Measurements from ENCODE around the gene KYNU. TPM values are rescaled to one million over a fixed set of nuclear protein-coding genes. Genes with fewer than 3 reads are reported as not detected.
"Not testable (repeated sequence)": the region's sequence is repeated elsewhere in the genome, so short reads cannot be mapped to it uniquely, and the experiment has no call there.

The KYNU gene
- total RNA-seq, 1 donor from 2014 or later: 6.0 TPM

- ATAC-seq; intact Hi-C loops (cut with DNase I); DNase-seq (ENCODE audit: low spot score): not testable (repeated sequence)
Measured at GRCh38 chr2:142869065-142869460, 8.4 kb upstream of the KYNU start.

- intact Hi-C loops (cut with DNase I): no loop called here
Measured at GRCh38 chr2:142869461-142870106, 7.9 kb upstream of the KYNU start.

GRCh38 chr2:142870526-142870925, 6.9 kb upstream of the KYNU start:
- DNase-seq (ENCODE audit: low spot score) (no peak), ATAC-seq (no peak)
- intact Hi-C loops (cut with DNase I): no loop called here

More at GRCh38 chr2:142869461-142870106, 7.9 kb upstream of the KYNU start:
- DNase-seq (ENCODE audit: low spot score) (no peak), ATAC-seq (no peak)

GRCh38 chr2:142871396-142871795, 6.1 kb upstream of the KYNU start:
- intact Hi-C loops (cut with DNase I): no loop called here
- ATAC-seq: no peak

GRCh38 chr2:142872882-142873724, 4.4 kb upstream of the KYNU start:
- ATAC-seq: no peak
- intact Hi-C loops (cut with DNase I): no loop called here
- no peak for DNase-seq (ENCODE audit: low spot score)

More at GRCh38 chr2:142871396-142871795, 6.1 kb upstream of the KYNU start:
- DNase-seq (ENCODE audit: low spot score): no peak

- intact Hi-C loops (cut with DNase I): no loop called here
- DNase-seq (ENCODE audit: low spot score): no peak
Measured at GRCh38 chr2:142873831-142874287, 3.6 kb upstream of the KYNU start.

GRCh38 chr2:142874293-142874814, 3.1 kb upstream of the KYNU start:
- intact Hi-C loops (cut with DNase I): no loop called here
- ATAC-seq (peak; percentile 81), DNase-seq (ENCODE audit: low spot score) (no peak)

More at GRCh38 chr2:142873831-142874287, 3.6 kb upstream of the KYNU start:
- no peak for ATAC-seq

GRCh38 chr2:142875010-142875409, 2.5 kb upstream of the KYNU start:
- intact Hi-C loops (cut with DNase I): no loop called here
- no peak for ATAC-seq
- DNase-seq (ENCODE audit: low spot score): no peak

GRCh38 chr2:142875652-142876051, 1.8 kb upstream of the KYNU start:
- intact Hi-C loops (cut with DNase I): no loop called here
- ATAC-seq: no peak
- DNase-seq (ENCODE audit: low spot score): no peak

GRCh38 chr2:142876423-142876822, 1.0 kb upstream of the KYNU start:
- intact Hi-C loops (cut with DNase I): no loop called here
- ATAC-seq (no peak), DNase-seq (ENCODE audit: low spot score) (no peak)

GRCh38 chr2:142878031-142878678, 691 bp downstream of the KYNU start:
- ATAC-seq (no peak), DNase-seq (ENCODE audit: low spot score) (no peak)
- intact Hi-C loops (cut with DNase I): no loop called here

GRCh38 chr2:142879151-142879550, 1.7 kb downstream of the KYNU start:
- no peak for DNase-seq (ENCODE audit: low spot score)
- intact Hi-C loops (cut with DNase I): no loop called here
- ATAC-seq: no peak

GRCh38 chr2:142880279-142880678, 2.8 kb downstream of the KYNU start:
- DNase-seq (ENCODE audit: low spot score): no peak
- no peak for ATAC-seq
- intact Hi-C loops (cut with DNase I): no loop called here

GRCh38 chr2:142881619-142882018, 4.2 kb downstream of the KYNU start:
- ATAC-seq (no peak), DNase-seq (ENCODE audit: low spot score) (no peak)
- intact Hi-C loops (cut with DNase I): no loop called here

GRCh38 chr2:142882500-142882899, 5.0 kb downstream of the KYNU start:
- ATAC-seq; intact Hi-C loops (cut with DNase I); DNase-seq (ENCODE audit: low spot score): not testable (repeated sequence)

GRCh38 chr2:142883526-142883925, 6.1 kb downstream of the KYNU start:
- no peak for DNase-seq (ENCODE audit: low spot score)
- intact Hi-C loops (cut with DNase I): no loop called here
- ATAC-seq: no peak

GRCh38 chr2:142885543-142885942, 8.1 kb downstream of the KYNU start:
- ATAC-seq: no peak
- intact Hi-C loops (cut with DNase I): no loop called here

GRCh38 chr2:142892715-142893114, 15.3 kb downstream of the KYNU start:
- intact Hi-C loops (cut with DNase I): no loop called here
- DNase-seq (ENCODE audit: low spot score) (no peak), ATAC-seq (no peak)

More at GRCh38 chr2:142885543-142885942, 8.1 kb downstream of the KYNU start:
- no peak for DNase-seq (ENCODE audit: low spot score)

GRCh38 chr2:142893241-142893640, 15.8 kb downstream of the KYNU start:
- intact Hi-C loops (cut with DNase I): no loop called here
- no peak for DNase-seq (ENCODE audit: low spot score)
- no peak for ATAC-seq
